Ovary (tissue), 9 donors: ENCODE measurements around the gene PLSCR3. TPM values are rescaled to one million over a fixed set of nuclear protein-coding genes. Genes with fewer than 3 reads are reported as not detected.

Experiments
- DNase-seq, 5 donors: peaks; one replicate each; pipeline ENCODE4 v3.0.0-alpha.2; 2019 to 2020
- H3K27ac ChIP-seq, 2 donors: fragments of 200-600 bp; one replicate each; pipeline versions ENCODE4 v1.5.1 to v1.8.0; 2019 to 2022
- H3K27me3 ChIP-seq: fragments of 200-600 bp; one replicate; pipeline ENCODE4 v1.8.0; 2022
- H3K36me3 ChIP-seq: fragments of 200-600 bp; sonication (generic); one replicate; pipeline ENCODE4 v1.5.1; 2019
- H3K4me1 ChIP-seq: one replicate; pipeline ENCODE4 v1.8.1; 2013; ENCODE audit warnings: mild to moderate bottlenecking, moderate library complexity; ENCODE audit not compliant: insufficient read depth
- H3K4me3 ChIP-seq: fragments of 200-600 bp; sonication (generic); one replicate; pipeline ENCODE4 v1.5.1; 2017
- H3K9me3 ChIP-seq, 2 donors: fragments of 200-600 bp in 1 of 2; sonication (generic) in 1 of 2; one replicate each; pipeline versions ENCODE4 v1.5.1 to v1.8.1; 2013 to 2019; ENCODE audit warnings: mild to moderate bottlenecking in 1 of 2, moderate library complexity in 1 of 2
- EP300 ChIP-seq: sonication (generic); formaldehyde crosslinking; IDR thresholded peaks from one replicate; pipeline ENCODE4 v1.6.1; 2017; ENCODE audit warnings: antibody characterized with exemption
- POLR2A ChIP-seq: fragments of 450-650 bp; IDR thresholded peaks from one replicate; pipeline ENCODE4 v1.6.1; 2017; ENCODE audit warnings: antibody characterized with exemption, mild to moderate bottlenecking, moderate library complexity
- WGBS, 3 donors: extraction: QIAGEN DNeasy Blood & Tissue Kit in 1 of 3; methylation state at CpG; one replicate each; pipeline versions ENCODE4 v1.1.5 to v1.1.7; 2013 to 2017; 5-methylcytosine and 5-hydroxymethylcytosine counted together
- intact Hi-C, 4 donors: fragments of 100-400 bp; cut with DNase I; formaldehyde crosslinking; loops; one replicate each; pipeline versions ENCODE4 v1.11.0 to v1.15.1; 2022 to 2023
- polyA plus RNA-seq, 2 donors: library from polyadenylated mRNA; stranded (reverse); fragments of 200-250 nt in 1 of 2; fragments of 350-450 nt in 1 of 2; fragmentation: Illumina TruSeq in 1 of 2; extraction: RNeasy Lipid Tissue Mini Kit (QIAGEN cat#74804) in 1 of 2; gene quantifications; one replicate each; pipeline ENCODE4 v1.2.3, GENCODE V29; 2013 to 2014
- total RNA-seq, 7 donors: library from RNA; depleted of rRNA in 2 of 7; stranded (reverse); fragments of >200 nt in 2 of 7; fragmentation: NEBNext Ultra II Directional in 3 of 7; extraction: Animal tissue kit (Norgen Biotek cat#: 25700) in 3 of 7; gene quantifications; one replicate each; pipeline versions ENCODE4 v1.1.0 to v1.2.4, GENCODE V29; 2016 to 2023
- TF ChIP-seq, protein P1 (sequence below), 3 donors: fragments of 450-650 bp in 2 of 3; fragments of 200-600 bp in 1 of 3; IDR thresholded peaks; one replicate each; pipeline versions ENCODE4 v1.5.1 to v1.8.0; 2016 to 2022; ENCODE audit warnings: antibody characterized with exemption in 3 of 3, mild to moderate bottlenecking in 1 of 3
- donor health status: DM: no; HTN: no; CAD: no; lungs with moderate emphysema.
- donor health status: DM: no; HTN: no; CAD: no.
- donor health status: Bipolar disorder and iron deficiency.
- donor health status: DM: yes; HTN: yes; CAD: no.
- donor health status: DM: no; HTN: no; CAD: no.
- donor health status: DM: yes; HTN: yes; CAD: no.

Gene PLSCR3
- total and polyA plus RNA-seq, 9 donors = 7.1 to 52.4 (median 33.8) TPM

DNA sequence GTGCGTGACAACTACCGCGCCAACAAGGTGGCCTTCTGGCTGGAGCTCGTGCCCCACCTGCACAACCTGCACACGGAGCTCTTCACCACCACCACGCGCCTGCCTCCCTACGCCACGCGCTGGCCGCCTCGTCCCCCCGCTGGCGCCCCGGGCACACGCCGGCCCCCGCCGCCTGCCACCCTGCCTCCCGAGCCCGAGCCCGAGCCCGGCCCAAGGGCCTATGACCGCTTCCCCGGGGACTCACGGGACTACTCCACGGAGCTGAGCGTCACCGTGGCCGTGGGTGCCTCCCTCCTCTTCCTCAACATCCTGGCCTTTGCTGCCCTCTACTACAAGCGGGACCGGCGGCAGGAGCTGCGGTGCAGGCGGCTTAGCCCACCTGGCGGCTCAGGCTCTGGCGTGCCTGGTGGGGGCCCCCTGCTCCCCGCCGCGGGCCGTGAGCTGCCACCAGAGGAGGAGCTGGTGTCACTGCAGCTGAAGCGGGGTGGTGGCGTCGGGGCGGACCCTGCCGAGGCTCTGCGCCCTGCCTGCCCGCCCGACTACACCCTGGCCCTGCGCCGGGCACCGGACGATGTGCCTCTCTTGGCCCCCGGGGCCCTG is 22.8 kb upstream of the PLSCR3 start:
- Histone ChIP-seq H3K27me3 (no peaks in the 10 kb centered on the region), H3K9me3 (no peaks in the 10 kb centered on the region), H3K36me3 (no peaks in the 10 kb centered on the region), H3K4me1 (no peaks in the 10 kb centered on the region), H3K27ac (no peak overlapping the region), H3K4me3 (no peak overlapping the region)
- 93 to 95% (median 94%) methylated on average over 48 to 54 of the region's 54 CpGs for WGBS, 3 donors
- DNase-seq = no peak
- intact Hi-C loops = no loop called here
- TF ChIP-seq EP300 (no peak), POLR2A (no peak)
- TF ChIP-seq, protein P1, sequence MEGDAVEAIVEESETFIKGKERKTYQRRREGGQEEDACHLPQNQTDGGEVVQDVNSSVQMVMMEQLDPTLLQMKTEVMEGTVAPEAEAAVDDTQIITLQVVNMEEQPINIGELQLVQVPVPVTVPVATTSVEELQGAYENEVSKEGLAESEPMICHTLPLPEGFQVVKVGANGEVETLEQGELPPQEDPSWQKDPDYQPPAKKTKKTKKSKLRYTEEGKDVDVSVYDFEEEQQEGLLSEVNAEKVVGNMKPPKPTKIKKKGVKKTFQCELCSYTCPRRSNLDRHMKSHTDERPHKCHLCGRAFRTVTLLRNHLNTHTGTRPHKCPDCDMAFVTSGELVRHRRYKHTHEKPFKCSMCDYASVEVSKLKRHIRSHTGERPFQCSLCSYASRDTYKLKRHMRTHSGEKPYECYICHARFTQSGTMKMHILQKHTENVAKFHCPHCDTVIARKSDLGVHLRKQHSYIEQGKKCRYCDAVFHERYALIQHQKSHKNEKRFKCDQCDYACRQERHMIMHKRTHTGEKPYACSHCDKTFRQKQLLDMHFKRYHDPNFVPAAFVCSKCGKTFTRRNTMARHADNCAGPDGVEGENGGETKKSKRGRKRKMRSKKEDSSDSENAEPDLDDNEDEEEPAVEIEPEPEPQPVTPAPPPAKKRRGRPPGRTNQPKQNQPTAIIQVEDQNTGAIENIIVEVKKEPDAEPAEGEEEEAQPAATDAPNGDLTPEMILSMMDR (IDR thresholded peaks at IDR 0.05) = no peak

DNA sequence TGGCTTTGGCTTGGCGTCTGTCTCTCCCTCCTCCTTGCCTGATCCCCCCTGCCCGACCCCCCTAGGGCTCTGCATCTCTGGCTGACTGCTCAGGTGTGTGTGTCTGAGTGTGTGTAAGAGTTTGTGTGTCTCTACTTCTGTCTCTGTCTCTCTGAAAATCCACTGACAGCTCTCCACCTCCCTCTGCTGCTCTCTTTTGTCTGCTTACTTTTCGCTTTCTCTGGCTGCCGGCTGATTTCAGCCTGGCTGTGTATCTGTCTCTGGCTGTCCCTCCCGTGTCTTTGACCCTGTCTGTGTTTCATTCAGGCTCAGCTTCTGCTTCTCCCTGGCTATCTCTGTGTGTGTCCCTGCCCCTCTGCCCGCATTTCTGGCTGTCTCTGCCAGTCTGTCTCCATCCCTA is 22.0 kb upstream of the PLSCR3 start:
- WGBS, 3 donors = 69 to 71% (median 71%) methylated on average over 6 of the region's 6 CpGs
- no peaks in the 10 kb centered on the region for H3K4me1 ChIP-seq
- no peaks in the 10 kb centered on the region for H3K9me3 ChIP-seq
- no peak overlapping the region for H3K27ac ChIP-seq
- no peak overlapping the region for H3K4me3 ChIP-seq
- no peaks in the 10 kb centered on the region for H3K36me3 ChIP-seq
- TF ChIP-seq POLR2A = no peak
- TF ChIP-seq, protein P1 (IDR thresholded peaks at IDR 0.05) = no peak
- TF ChIP-seq EP300 = no peak
- DNase-seq = no peak
- intact Hi-C loops = no loop called here
- no peaks in the 10 kb centered on the region for H3K27me3 ChIP-seq

DNA sequence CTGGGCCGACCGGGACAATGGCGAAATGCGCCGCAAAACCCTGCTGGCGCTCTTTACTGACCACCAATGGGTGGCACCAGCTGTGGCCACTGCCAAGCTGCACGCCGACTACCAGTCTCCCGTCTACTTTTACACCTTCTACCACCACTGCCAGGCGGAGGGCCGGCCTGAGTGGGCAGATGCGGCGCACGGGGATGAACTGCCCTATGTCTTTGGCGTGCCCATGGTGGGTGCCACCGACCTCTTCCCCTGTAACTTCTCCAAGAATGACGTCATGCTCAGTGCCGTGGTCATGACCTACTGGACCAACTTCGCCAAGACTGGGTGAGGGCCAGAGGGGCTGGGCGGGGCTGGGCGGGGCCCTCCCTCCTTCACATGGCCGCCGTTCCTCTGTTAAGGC is 21.5 kb upstream of the PLSCR3 start:
- TF ChIP-seq, protein P1 (IDR thresholded peaks at IDR 0.05) = no peak
- no peak for TF ChIP-seq EP300
- TF ChIP-seq POLR2A = no peak
- Histone ChIP-seq H3K4me1 (no peaks in the 10 kb centered on the region), H3K27ac (no peak overlapping the region), H3K36me3 (no peaks in the 10 kb centered on the region), H3K27me3 (no peaks in the 10 kb centered on the region), H3K9me3 (no peaks in the 10 kb centered on the region), H3K4me3 (no peak overlapping the region)
- 85 to 86% (median 85%) methylated on average over 21 to 23 of the region's 23 CpGs for WGBS, 3 donors
- no peak for DNase-seq
- intact Hi-C loops = no loop called here

DNA sequence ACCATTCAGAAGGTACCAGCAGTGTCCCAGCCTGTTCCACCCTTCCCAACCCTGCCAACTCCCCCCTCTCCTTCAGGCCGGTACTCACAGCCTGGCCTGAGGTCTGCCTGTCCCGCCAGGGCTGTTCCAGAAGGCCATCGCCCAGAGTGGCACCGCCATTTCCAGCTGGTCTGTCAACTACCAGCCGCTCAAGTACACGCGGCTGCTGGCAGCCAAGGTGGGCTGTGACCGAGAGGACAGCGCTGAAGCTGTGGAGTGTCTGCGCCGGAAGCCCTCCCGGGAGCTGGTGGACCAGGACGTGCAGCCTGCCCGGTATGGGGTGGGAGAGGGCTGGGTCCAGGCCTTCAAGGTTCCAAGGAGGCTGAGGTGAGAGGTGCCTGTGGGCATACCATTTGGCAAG is 20.5 kb upstream of the PLSCR3 start:
- H3K27ac ChIP-seq = no peak overlapping the region
- H3K4me3 ChIP-seq = no peak overlapping the region
- no peaks in the 10 kb centered on the region for H3K9me3 ChIP-seq
- TF ChIP-seq EP300 (no peak), POLR2A (no peak)
- TF ChIP-seq, protein P1 (IDR thresholded peaks at IDR 0.05) = no peak
- intact Hi-C loops = no loop called here
- no peak for DNase-seq
- WGBS, 3 donors = 84 to 85% (median 85%) methylated on average over 14 of the region's 14 CpGs
- H3K4me1 ChIP-seq = no peaks in the 10 kb centered on the region
- H3K36me3 ChIP-seq = no peaks in the 10 kb centered on the region
- H3K27me3 ChIP-seq = no peaks in the 10 kb centered on the region
